Right lobe of liver (tissue), 4 donors: ENCODE results near the gene EPHA3.

Experiments
- POLR2A ChIP-seq: fragments of 450-650 bp; IDR thresholded peaks from one replicate; pipeline ENCODE4 v1.6.1; 2017; ENCODE audit warnings: antibody characterized with exemption, mild to moderate bottlenecking
- TF ChIP-seq, protein P1 (sequence below), 4 donors: fragments of 200-600 bp in 3 of 4; fragments of 450-650 bp in 1 of 4; IDR thresholded peaks; one replicate each; pipeline versions ENCODE4 v1.5.1 to v1.8.0; 2016 to 2022; ENCODE audit warnings: antibody characterized with exemption in 4 of 4, mild to moderate bottlenecking in 2 of 4
- donor health status: DM: no; HTN: no; CAD: no.
- donor health status: DM: no; HTN: no; CAD: no.
- donor health status: DM: no; HTN: yes; CAD: no.

DNA sequence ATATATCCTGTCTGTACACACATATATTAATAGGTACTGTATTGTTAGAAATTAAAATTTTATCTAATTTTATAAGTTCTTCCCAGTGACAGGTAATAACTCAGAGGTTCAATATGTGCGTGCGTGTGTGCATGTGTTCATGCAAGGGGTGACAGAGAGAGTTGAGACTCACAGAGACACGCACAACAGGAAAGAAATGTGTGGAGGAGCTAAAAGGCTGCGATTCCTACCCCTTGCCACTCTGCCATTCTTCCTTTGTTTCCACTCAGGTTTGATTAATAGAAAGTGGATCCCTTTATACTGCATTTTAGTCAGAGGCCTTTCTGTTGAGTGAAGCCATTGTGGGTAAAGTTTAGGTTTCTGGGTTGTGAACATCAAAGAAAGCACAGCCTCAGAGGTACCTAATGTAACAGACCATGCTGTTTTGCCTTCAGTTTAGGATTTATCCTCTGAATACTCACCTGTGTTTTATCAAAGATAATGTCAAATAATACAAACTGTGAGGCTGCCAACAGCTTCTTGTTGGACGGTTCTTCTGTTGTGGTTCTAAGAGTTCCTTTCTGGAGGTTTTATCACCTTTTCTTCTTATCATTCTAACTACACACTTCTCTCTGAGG lies 182.3 kb downstream of the EPHA3 start:
- TF ChIP-seq POLR2A, result no peak
- TF ChIP-seq, protein P1, sequence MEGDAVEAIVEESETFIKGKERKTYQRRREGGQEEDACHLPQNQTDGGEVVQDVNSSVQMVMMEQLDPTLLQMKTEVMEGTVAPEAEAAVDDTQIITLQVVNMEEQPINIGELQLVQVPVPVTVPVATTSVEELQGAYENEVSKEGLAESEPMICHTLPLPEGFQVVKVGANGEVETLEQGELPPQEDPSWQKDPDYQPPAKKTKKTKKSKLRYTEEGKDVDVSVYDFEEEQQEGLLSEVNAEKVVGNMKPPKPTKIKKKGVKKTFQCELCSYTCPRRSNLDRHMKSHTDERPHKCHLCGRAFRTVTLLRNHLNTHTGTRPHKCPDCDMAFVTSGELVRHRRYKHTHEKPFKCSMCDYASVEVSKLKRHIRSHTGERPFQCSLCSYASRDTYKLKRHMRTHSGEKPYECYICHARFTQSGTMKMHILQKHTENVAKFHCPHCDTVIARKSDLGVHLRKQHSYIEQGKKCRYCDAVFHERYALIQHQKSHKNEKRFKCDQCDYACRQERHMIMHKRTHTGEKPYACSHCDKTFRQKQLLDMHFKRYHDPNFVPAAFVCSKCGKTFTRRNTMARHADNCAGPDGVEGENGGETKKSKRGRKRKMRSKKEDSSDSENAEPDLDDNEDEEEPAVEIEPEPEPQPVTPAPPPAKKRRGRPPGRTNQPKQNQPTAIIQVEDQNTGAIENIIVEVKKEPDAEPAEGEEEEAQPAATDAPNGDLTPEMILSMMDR (IDR thresholded peaks at IDR 0.05), result no peak
